Measurements from ENCODE around the gene RTEL1. TPM values are rescaled to one million over a fixed set of nuclear protein-coding genes. Genes with fewer than 3 reads are reported as not detected.
A peak's percentile ranks its signal among the peaks of the same experiment; 100 is the strongest.

RTEL1 gene
- total RNA-seq, 1 donor from 2014 or later = 16.8 TPM

DNA sequence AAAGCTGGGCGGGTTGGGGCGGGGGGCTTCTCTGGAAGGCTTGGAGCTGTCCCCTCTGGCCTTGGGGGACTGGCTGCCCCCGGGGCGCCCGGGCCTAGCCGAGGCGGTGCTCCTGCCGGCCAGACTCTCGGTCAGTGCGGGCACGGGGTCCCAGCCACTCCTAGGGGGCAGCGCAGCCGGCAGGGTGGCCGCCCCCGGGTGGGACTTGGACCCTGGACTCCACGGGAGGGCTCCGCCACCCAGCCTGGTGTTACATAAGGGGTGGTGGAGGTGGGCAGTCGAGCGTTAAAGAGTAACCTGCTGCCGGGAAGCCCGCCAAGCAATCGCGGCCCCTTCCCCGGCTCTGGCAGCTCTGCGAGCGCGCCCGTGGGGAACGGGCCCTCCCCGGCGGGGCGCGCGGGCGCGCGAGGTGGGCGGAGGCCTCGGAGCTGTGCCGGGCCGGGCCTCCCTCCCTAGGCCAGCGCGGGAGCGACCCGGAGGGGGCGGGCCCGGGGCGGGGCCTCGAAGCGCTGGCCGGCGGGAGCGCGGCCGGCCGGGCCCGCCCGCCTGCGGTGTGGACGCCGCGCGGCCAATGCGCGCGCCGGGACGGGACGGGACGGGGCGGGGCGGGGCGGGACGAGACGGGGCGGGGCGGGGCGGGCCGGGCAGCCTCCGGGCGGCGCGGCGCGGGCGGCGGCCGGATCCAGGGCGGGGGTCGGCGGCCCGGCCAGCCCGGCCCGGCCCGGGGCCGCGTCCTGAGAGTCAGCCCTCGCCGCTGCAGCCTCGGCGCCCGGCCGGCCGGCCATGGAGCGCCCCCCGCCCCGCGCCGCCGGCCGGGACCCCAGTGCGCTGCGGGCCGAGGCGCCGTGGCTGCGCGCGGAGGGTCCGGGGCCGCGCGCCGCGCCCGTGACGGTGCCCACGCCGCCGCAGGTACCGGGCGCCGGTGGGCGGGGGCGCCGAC, 81.3 kb downstream of the RTEL1 start, which contains the start of gene SLC2A4RG:
Gene SLC2A4RG (plus strand): TSS at position 647 of the 940 bp plus-strand sequence. CDS start 137 bp downstream, at position 784.
- DNase-seq (ENCODE audit: low read depth, low spot score) = no peak

DNA sequence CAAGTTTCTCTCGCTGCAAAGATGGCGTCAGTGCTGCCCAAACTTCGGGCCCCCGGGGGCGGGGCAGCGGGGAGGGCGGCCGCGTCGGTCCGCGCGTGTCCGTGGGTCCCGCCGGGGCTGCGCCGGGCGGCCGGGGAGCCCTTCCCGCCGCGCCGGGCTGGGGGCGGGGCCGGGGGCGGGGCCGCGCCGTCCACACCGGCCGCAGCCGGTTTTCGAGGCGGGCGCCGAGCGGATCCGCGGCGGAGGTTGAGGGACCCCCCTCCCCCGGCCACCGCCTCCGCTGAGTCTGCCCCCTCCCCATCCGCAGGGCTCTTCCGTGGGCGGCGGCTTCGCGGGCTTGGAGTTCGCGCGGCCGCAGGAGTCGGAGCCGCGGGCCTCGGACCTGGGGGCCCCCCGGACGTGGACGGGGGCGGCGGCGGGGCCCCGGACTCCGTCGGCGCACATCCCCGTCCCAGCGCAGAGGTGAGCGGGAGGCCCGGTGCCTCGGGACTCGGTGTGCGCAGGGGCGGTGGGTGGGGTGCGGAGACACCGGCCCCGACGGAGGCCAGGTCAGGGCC, 82.0 kb downstream of the RTEL1 start:
- DNase-seq (ENCODE audit: low read depth, low spot score) = no peak

DNA sequence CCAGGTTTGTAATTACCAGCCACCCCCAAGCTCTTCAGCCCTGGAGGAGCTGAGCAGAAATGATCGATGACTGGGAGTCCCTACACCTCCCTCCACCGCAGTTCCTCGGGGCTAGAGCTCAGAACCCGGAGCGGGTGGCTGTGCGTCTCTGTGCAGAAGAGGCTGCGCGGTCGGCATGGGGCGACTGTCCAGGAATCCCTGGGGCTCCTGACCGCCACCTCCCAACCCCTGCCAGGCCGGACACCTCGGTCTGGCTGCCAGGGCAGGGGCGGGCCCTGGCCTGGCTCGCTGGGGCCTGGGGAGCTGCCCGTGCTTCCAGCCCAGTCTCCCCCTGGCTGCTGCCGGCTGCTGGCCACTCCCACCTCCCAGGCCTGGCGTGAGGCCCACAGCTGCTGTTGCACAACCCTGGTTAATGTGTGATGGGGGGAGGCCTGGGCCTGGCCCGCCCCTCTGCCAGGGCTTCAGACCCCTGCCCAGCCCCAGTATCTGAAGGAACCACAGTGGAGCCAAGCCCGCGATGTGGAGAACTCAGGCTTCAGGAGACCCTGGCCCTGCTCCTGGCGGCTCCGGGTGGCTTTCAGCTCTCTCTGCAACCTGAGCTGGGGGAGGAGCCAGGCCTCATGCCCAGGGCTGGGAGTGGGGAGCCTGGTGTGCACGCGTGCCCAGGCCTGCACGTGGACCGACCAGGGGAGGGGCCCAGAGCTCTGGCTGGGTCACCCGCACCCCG, 82.7 kb downstream of the RTEL1 start:
- peak; percentile 49 for DNase-seq (ENCODE audit: low read depth, low spot score)

DNA sequence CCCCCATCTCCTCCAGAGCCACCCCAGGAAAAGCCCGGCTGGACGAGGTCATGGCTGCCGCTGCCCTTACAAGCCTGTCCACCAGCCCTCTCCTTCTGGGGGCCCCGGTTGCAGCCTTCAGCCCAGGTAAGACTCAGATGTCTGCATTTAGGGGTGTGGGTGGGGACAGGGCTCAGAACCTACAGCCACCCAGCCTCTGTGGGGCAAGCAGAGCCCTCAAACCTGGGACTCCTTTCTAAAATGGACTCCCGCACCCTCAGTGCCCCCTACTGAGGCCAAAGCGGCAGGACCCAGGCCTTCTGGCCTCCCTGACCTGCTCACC, 83.2 kb downstream of the RTEL1 start:
- no peak for DNase-seq (ENCODE audit: low read depth, low spot score)

DNA sequence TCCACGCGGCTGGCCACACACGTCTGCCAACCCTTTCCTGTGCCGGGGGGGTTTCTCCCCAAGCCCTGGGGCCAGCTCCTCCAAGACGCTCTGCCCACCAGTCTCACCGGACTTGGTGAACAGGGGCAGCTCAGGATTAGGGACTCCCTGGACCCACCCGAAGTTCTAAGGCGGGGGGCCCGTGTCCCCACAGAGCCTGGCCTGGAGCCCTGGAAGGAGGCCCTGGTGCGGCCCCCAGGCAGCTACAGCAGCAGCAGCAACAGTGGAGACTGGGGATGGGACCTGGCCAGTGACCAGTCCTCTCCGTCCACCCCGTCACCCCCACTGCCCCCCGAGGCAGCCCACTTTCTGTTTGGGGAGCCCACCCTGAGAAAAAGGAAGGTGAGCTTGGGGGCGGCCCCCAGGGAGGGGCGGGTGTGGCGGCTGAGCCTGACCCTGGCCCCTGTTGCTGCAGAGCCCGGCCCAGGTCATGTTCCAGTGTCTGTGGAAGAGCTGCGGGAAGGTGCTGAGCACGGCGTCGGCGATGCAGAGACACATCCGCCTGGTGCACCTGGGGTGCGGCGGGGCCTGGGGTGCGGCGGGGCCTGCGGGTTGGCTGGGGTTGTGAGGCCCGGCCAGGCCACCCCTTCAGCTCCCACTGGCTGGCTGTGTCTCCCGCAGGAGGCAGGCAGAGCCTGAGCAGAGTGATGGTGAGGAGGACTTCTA, 83.7 kb downstream of the RTEL1 start:
- no peak for DNase-seq (ENCODE audit: low read depth, low spot score)

DNA sequence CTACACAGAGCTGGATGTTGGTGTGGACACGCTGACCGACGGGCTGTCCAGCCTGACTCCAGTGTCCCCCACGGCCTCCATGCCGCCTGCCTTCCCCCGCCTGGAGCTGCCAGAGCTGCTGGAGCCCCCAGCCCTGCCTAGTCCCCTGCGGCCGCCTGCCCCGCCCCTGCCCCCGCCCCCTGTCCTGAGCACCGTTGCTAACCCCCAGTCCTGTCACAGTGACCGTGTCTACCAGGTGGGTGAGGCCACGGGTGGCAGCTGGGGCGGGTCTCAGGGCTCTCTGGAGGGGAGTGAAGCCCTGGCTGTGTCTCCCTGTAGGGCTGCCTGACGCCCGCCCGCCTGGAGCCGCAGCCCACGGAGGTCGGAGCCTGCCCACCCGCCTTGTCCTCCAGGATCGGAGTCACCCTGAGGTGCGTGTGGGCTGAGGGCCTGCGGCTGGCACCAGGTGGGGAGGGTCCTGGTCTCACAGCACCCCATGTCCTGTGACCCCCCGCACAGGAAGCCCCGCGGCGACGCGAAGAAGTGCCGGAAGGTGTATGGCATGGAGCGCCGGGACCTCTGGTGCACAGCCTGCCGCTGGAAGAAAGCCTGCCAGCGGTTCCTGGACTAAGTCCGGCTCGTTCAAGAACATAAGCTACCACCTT, 84.4 kb downstream of the RTEL1 start:
- DNase-seq (ENCODE audit: low read depth, low spot score) = no peak

DNA sequence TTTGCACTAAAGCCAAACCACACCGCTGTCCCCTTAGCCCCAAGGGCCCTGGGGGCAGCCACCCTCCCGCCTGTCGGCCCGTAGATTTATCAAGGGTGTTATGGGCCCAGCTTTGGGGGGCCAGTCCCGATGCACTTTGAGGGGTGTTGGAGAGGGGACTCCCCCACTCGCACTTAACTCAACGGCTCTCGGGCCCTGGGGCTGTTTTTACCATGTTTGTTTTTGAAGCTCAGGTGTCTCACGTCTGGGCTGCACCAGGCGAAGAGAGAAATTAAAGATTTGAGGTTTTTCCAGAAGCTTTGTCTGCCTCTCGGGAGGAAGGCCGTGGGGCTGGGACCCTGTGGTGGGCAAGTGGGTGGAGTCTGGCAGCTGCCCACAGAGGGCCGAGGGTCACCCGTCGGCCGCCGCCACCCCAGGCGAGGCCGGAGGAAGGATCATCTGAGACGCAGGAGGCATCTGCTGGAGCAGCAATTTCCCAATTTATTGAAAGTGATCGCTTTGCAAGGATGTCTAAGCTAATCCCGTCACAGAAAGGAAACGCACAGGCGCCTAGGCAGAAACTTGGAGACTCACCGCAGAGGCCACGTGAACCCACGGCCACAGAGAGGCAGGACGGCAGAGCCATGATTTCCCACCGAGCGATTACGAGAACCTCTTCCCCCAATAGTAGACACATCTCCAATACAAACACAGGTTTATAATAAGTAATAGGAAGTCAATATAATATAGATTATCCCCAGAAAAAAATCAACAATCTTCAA, 85.3 kb downstream of the RTEL1 start:
- no peak for DNase-seq (ENCODE audit: low read depth, low spot score)

DNA sequence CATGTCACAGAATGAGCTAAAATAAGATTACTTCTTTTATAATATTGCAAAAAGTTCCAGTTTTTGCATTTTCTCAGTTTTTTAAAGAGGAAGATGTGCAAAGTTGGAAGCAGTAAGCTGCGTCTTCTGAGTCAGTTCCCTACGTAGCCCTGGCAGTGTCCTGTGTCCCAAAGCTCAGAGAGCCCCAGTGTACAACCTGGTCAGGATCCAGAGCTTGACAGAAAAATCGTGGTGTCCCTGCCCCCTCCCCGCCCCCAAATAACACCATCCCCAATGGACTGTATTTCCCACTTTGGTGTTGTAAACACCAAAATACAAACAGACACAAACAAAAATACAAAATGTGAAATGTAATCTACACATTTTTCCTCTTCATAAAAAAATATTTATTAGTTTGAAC, 86.0 kb downstream of the RTEL1 start:
- no peak for DNase-seq (ENCODE audit: low read depth, low spot score)

DNA sequence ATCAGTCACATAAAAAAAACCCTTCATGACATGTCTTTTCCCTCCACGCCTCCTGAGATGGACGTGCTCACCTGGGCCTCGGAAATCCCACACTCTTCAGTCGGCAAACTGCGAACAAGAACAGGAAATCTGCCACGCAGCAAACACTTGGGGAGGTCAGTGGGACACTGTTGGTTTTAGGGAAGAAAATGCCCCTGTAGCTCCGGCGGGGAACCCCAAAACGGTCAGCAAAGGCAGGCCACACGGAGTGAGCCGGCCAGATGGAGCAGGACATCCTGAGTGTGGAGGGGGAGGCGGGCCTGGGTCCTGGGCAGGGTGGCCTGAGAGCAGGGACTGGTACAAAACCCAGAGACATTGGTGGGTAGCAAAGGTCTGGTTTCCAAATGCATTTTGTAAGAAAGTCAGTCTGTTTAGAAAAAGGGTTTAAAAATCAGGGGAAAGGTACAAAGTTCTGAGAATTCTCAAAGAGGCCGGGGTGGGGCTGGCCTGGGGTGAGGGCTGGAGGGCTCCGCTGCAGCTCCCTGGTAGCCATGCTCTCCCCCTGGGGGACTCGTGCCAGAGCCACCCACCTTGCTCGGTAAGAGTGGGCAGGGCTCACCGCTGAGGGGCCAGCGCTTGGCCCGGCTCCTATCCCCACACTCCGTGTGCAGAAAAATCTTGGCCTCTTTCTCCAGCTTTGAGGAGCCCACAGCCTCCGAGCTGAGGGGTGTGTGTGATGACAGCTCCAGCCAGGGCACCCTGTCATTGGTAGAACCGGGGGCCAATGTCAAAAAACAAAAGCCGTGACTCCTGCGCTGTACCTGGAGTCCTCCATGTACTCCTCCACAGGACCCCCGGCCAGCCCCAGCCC, 86.7 kb downstream of the RTEL1 start:
- no peak for DNase-seq (ENCODE audit: low read depth, low spot score)

DNA sequence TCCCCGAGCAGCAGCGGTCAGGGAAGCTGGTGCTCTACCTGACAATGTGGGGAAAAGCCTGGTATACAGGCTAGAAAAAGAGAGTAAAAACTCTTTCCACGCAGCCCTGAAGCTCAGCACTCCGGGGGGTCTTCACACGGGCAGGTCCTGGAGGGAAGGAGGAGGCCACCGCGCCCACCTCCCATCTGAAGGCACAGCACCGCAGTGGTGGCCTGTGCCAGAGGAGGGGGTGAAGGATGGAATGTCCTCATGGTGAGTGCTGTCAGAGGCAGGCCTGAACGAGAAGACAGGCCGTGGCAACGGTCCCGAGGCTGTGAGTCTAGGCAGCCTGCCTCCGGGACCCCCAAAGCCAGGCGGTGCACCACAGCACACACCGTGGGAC, 87.3 kb downstream of the RTEL1 start:
- no peak for DNase-seq (ENCODE audit: low read depth, low spot score)

Other genes starting within 250 kb of the RTEL1 start
- gene KCNQ2, start 185.7 kb upstream of the RTEL1 start, total RNA-seq = not detected in 2 replicates
- gene EEF1A2, start 159.2 kb upstream of the RTEL1 start, total RNA-seq = 0.32 and 0.99 TPM in 2 replicates
- gene PPDPF, start 137.5 kb upstream of the RTEL1 start, total RNA-seq = 21.4 and 23.1 TPM in 2 replicates
- gene PTK6, start 120.9 kb upstream of the RTEL1 start, total RNA-seq = 0.07 and 0.13 TPM in 2 replicates
- gene SRMS, start 110.6 kb upstream of the RTEL1 start, total RNA-seq = not detected in 2 replicates
- gene FNDC11, start 104.2 kb upstream of the RTEL1 start, total RNA-seq = 1.1 and 1.9 TPM in 2 replicates
- 47.2 and 47.4 TPM in 2 replicates for gene HELZ2, start 84.1 kb upstream of the RTEL1 start, total RNA-seq
- gene GMEB2, start 31.2 kb upstream of the RTEL1 start, total RNA-seq = 10.0 and 10.5 TPM in 2 replicates
- gene STMN3, start 4.9 kb upstream of the RTEL1 start, total RNA-seq = 3.1 and 7.2 TPM in 2 replicates
- gene TNFRSF6B, start 38.3 kb downstream of the RTEL1 start, total RNA-seq = 37.0 and 118 TPM in 2 replicates
- 37.7 and 49.0 TPM in 2 replicates for gene ARFRP1, start 49.7 kb downstream of the RTEL1 start, total RNA-seq
- 21.2 and 30.6 TPM in 2 replicates for gene ZGPAT, start 49.7 kb downstream of the RTEL1 start, total RNA-seq
- gene LIME1, start 78.4 kb downstream of the RTEL1 start, total RNA-seq = 1.6 and 2.8 TPM in 2 replicates
- gene SLC2A4RG, start 81.5 kb downstream of the RTEL1 start, total RNA-seq = 14.1 and 14.5 TPM in 2 replicates
- gene ZBTB46, start 173.0 kb downstream of the RTEL1 start, total RNA-seq = 7.2 and 13.0 TPM in 2 replicates
- not detected in 2 replicates for gene ABHD16B, start 203.2 kb downstream of the RTEL1 start, total RNA-seq
- 139 and 153 TPM in 2 replicates for gene TPD52L2, start 207.0 kb downstream of the RTEL1 start, total RNA-seq
- 106 and 113 TPM in 2 replicates for gene DNAJC5, start 236.8 kb downstream of the RTEL1 start, total RNA-seq

All from pulmonary artery endothelial cell (primary cell).